Renal pelvis (tissue), 12 donors: ENCODE measurements around the gene PRDX1. TPM values are rescaled to one million over a fixed set of nuclear protein-coding genes. Genes with fewer than 3 reads are reported as not detected.

ENCODE experiments used
- DNase-seq: peaks from one replicate; pipeline ENCODE4 v3.0.0-alpha.2; 2013
- long read RNA-seq, 16 experiments: transcript quantifications; one replicate each; lab custom pipeline, GENCODE V29; 2026
- polyA plus RNA-seq, 3 donors: library from polyadenylated mRNA; unstranded; fragments of 120-200 nt; gene quantifications; one replicate each; pipeline ENCODE4 v1.2.1, GENCODE V29; 2013; ENCODE audit not compliant: insufficient read length in 3 of 3

PRDX1 gene
- 100 to 1,000 TPM; 300 to 331 (median 314) TPM for polyA plus RNA-seq
- long read RNA-seq, donor 1, transcript PRDX1-202 (6 exons, 1,021 nt), result major isoform, 268 of 336 reads
- long read RNA-seq, donor 1, partial matches to known transcripts, result 65 of 336 reads
- long read RNA-seq, donor 1, other reads (novel, unspliced or antisense), result 0 of 336 reads
- long read RNA-seq, donor 2, transcript PRDX1-202 (6 exons, 1,021 nt), result major isoform, 318 of 971 reads
- long read RNA-seq, donor 2, partial matches to known transcripts, result 629 of 971 reads
- long read RNA-seq, donor 2, other reads (novel, unspliced or antisense), result 21 of 971 reads
- long read RNA-seq, donor 3, transcript PRDX1-202 (6 exons, 1,021 nt), result major isoform, 314 of 551 reads
- long read RNA-seq, donor 3, partial matches to known transcripts, result 236 of 551 reads
- long read RNA-seq, donor 3, other reads (novel, unspliced or antisense), result 0 of 551 reads
- long read RNA-seq, donor 4, transcript PRDX1-202 (6 exons, 1,021 nt), result major isoform, 404 of 538 reads
- long read RNA-seq, donor 4, partial matches to known transcripts, result 134 of 538 reads
- long read RNA-seq, donor 4, other reads (novel, unspliced or antisense), result 0 of 538 reads
- long read RNA-seq, donor 5, transcript PRDX1-202 (6 exons, 1,021 nt), result major isoform, 158 of 185 reads
- long read RNA-seq, donor 5, partial matches to known transcripts, result 26 of 185 reads
- long read RNA-seq, donor 5, other reads (novel, unspliced or antisense), result 0 of 185 reads
- long read RNA-seq, donor 6, transcript PRDX1-202 (6 exons, 1,021 nt), result major isoform, 182 of 269 reads
- long read RNA-seq, donor 6, partial matches to known transcripts, result 87 of 269 reads
- long read RNA-seq, donor 6, other reads (novel, unspliced or antisense), result 0 of 269 reads
- long read RNA-seq, donor 7, transcript PRDX1-202 (6 exons, 1,021 nt), result major isoform, 288 of 731 reads
- long read RNA-seq, donor 7, partial matches to known transcripts, result 229 of 731 reads
- long read RNA-seq, donor 7, other reads (novel, unspliced or antisense), result 214 of 731 reads
- long read RNA-seq, donor 8, transcript PRDX1-202 (6 exons, 1,021 nt), result major isoform, 108 of 119 reads
- long read RNA-seq, donor 8, partial matches to known transcripts, result 11 of 119 reads
- long read RNA-seq, donor 8, other reads (novel, unspliced or antisense), result 0 of 119 reads
- long read RNA-seq, donor 9, transcript PRDX1-202 (6 exons, 1,021 nt), result major isoform, 352 of 414 reads
- long read RNA-seq, donor 9, partial matches to known transcripts, result 61 of 414 reads
- long read RNA-seq, donor 9, other reads (novel, unspliced or antisense), result 0 of 414 reads
- long read RNA-seq, donor 10, transcript PRDX1-202 (6 exons, 1,021 nt), result major isoform, 235 of 288 reads
- long read RNA-seq, donor 10, partial matches to known transcripts, result 50 of 288 reads
- long read RNA-seq, donor 10, other reads (novel, unspliced or antisense), result 0 of 288 reads
- long read RNA-seq, donor 11, transcript PRDX1-202 (6 exons, 1,021 nt), result major isoform, 180 of 198 reads
- long read RNA-seq, donor 11, partial matches to known transcripts, result 17 of 198 reads
- long read RNA-seq, donor 11, other reads (novel, unspliced or antisense), result 0 of 198 reads
- long read RNA-seq, donor 12, transcript PRDX1-202 (6 exons, 1,021 nt), result major isoform, 357 of 430 reads
- long read RNA-seq, donor 12, partial matches to known transcripts, result 72 of 430 reads
- long read RNA-seq, donor 12, other reads (novel, unspliced or antisense), result 0 of 430 reads
- long read RNA-seq, donor 13, transcript PRDX1-202 (6 exons, 1,021 nt), result major isoform, 136 of 214 reads
- long read RNA-seq, donor 13, partial matches to known transcripts, result 76 of 214 reads
- long read RNA-seq, donor 13, other reads (novel, unspliced or antisense), result 0 of 214 reads
- long read RNA-seq, donor 14, result 0 reads
- long read RNA-seq, donor 15, transcript PRDX1-202 (6 exons, 1,021 nt), result major isoform, 288 of 928 reads
- long read RNA-seq, donor 15, partial matches to known transcripts, result 516 of 928 reads
- long read RNA-seq, donor 15, other reads (novel, unspliced or antisense), result 123 of 928 reads
- long read RNA-seq, donor 16, transcript PRDX1-202 (6 exons, 1,021 nt), result major isoform, 364 of 429 reads
- long read RNA-seq, donor 16, partial matches to known transcripts, result 65 of 429 reads
- long read RNA-seq, donor 16, other reads (novel, unspliced or antisense), result 0 of 429 reads

DNA sequence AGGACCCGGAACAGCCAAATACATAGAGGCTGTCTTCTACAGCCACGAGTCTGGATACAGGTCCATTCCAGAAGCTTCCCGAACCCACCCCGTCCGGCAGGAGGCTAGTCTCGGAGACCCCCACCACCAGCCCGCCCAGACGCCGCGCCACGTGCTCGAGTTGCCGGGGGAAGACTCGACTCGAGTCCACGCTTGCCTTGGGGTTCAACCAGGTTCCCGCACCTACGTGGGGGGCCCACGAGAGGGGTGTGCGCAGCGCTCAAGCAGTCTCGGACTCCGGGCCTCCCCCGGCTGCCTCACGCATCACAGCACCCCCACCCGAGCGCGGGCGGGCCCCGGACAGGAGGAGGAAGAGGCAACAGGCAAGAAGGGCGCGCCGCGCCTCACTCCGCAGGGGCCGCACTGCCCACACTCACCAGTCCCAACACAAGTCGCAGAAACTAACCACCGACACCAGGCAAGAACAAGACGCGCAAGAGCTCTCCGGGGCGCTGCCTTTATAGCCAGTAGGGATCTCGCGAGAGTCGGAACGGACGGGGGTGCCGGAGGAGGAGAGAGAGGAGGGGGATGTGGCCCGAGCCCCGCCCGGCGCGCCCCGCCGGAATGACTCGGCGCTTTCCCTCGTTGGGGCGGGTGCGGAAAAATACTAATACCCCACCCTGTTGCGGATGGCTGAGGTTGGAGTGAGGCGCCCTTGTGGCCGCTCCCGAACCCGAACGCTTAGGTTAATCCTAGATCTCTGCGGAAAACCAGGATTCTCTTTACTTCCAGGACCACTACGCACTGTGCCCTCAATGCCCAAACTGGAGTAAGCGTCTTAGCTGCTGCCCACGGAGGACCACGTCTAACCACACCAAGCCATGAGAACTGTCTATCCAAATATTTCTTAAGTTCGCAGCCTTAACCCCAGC lies at the start of gene PRDX1:
PRDX1 (minus strand) TSS at position 472 of the 911 bp plus-strand sequence. CDS start 2,841 bp downstream, outside the sequence.
- peak; percentile 97 for DNase-seq

DNA sequence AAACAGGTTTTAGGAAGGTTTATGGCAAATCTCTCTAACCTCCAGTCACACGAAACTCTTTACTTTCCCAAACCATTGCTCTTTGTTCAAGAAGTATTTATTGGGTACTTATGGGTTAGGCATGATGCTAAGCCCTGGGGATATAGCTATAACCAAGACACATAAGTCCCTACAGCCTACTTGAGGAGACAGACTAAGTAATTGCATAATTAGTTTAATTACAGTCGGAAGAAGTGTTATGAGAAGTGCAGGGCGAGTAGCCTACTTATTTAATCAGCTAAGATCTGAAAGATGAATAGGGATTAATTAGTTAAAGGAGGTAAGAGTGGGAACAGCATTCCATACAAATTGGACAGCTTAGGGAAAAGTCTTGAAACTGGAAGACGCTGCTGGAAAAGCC lies 48.9 kb upstream of the PRDX1 start:
- no peak for DNase-seq

DNA sequence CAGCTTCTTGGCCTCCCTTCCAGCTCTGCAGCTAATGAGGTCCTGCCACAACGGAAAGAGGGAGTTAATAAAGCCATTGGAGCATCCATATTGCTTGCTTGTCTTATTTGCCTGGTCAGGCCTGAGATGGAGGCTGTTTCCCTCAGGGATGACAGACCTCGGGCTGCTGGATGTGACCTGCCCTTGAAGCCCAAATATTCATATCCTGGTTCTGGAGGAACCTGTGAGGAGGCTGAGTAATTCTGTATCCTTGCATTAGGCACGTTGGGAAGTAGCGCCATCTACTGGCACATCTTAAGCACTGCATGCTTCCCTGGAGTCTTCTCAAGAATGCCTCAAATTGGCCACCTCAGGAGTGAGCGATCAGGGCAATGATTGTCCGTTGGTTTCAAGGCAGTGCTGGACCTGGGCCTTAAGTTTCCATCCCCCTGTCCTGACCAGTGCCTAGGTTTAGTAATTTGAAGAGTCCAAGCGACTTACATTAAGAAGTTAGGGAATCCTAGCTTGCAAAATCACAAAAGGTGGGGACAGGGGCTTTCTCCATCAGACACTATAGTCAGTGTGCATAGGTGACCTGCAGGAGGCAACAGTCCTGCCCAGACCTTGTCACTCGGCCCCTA lies 48.4 kb upstream of the PRDX1 start:
- DNase-seq, result peak; percentile 63

DNA sequence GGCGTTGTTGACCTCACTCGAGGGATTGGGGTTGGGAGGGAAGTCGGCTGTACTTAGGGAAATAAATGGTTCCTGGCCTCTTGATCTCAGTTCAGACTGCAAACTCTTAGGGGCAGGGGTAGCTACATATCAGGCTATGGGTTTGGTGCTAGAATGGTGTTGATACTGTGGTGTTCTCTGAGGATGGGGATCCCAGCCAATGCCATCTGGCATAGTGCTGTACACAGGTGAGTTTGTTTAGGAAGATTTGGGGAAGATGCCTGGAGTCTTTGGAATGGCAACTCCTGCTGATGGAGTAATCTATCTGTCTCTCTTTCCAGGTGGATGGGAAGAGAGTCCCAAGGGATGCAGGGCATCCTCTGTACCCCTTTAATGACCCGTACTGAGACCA lies 47.9 kb upstream of the PRDX1 start:
- DNase-seq, result no peak

DNA sequence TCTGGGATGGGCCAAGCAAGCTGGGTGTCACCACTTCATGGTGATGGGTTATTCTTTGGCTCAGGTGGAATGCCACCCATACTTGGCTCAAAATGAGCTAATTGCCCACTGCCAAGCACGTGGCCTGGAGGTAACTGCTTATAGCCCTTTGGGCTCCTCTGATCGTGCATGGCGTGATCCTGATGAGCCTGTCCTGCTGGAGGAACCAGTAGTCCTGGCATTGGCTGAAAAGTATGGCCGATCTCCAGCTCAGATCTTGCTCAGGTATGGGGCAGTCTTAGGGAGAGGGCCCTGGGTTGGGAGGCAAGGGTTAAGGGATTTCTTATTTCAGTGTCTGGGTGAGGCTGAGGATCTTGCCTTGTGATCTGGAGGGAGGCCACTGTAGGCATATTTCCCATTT lies 46.7 kb upstream of the PRDX1 start:
- no peak for DNase-seq

DNA sequence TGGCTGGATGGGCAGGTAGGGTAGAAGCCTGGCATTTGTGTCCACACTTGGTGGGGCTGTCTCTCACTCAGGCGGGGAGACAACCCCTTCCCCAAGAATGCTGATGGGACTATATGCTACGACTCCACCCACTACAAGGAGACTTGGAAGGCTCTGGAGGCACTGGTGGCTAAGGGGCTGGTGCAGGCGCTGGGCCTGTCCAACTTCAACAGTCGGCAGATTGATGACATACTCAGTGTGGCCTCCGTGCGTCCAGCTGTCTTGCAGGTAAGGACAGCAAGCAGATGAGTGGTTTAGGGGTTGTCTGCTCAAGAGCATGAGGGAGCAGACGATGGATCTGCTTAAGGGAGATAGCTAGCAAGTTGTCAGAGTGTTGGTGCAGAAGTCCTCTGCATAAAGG lies 46.2 kb upstream of the PRDX1 start:
- no peak for DNase-seq

DNA sequence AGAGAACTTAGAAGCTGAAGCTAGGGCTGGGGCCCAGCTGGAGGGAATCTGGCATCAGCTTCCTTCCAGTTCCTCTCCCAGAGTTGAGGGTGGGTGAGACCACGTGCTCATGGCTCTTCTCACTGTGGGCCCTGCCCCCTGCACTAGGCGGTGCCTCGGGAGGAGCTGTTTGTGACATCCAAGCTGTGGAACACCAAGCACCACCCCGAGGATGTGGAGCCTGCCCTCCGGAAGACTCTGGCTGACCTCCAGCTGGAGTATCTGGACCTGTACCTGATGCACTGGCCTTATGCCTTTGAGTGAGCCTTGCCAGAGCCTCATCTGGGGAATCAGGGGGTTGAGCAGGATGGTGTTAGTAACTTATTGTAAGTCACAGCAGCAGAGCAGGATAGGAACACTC lies 45.0 kb upstream of the PRDX1 start:
- DNase-seq, result no peak

DNA sequence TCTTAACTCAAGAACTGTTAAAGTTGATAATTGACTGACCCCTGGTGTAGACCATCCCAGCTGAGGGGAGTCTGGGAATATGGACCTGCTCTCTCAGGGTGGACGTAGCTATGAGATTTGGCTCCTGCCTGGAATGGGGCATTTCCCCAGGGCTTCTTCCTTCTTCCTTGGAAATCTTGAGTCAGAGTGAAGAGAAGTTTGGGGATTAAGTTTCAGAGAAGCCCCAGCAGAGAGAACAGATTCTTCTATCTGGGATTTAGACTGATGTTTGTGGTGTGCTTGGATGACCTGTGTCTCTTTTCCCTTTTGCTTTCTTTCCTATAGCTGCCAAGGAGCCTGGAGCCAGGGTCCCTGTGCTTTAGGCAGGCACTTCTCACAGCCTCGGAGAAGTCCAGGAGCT lies 42.2 kb upstream of the PRDX1 start:
- no peak for DNase-seq

DNA sequence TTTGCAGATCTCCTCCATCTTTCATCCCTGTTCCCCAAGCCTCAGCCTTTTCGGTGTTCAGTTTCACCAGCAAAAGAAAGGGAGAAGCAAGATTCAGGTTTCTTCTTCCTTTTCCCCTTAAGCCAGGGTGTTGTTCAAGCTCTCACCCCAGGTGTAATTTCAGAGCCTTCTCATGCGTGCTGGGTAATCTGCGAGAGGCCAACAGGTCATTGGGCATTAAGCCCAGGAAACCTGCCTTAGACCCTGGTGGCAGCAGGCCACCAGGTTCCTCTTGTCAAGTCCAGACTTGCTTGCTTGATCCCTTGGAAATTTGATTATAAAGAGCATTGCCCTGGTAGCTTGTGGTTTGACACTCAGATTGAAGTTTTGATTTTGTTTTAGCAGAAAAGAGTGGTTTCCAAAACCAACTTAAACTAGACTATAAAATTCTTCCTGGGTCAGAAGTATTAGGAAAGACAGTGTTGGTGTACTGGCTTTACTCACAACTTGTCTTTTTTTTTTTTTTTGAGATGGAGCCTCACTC lies 35.8 kb upstream of the PRDX1 start:
- DNase-seq, result no peak

DNA sequence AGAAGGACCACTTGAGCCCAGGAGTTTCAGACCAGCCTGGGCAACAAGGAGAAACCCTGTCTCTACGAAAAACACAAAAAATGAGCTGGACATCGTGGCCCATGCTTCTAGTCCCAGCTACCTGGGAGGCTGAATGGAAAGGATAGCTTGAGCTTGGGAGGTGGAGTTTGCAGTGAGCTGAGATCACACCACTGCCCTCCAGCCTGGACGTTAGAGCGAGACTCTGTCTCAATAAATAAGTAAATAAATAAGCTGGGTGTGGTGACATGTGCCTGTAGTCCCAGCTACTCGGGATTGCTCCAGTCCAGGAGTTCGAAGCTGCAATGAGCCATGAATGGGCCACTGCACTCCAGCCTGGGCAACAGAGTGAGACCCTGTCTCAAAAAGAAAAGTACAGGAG lies 32.5 kb upstream of the PRDX1 start:
- DNase-seq, result no peak

DNA sequence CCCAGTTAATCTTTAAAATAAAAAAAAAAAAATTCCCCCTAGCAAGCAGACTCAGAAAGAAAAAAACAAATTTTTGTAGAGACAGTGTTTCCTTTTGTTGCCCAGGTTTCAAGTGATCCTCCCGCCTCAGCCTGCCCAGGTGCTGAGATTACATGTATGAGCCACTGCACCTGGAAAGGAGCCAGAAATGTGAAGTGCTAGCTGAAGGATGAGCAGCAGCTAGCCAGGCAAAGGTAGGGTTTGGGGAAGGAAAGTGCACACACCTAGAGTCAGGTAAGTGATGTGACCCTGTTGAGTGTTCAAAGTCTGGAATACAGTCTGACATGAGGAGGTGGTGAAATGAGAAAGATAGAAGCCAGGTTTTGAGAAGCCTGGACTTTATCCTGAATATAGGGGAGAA lies 30.6 kb upstream of the PRDX1 start:
- no peak for DNase-seq

DNA sequence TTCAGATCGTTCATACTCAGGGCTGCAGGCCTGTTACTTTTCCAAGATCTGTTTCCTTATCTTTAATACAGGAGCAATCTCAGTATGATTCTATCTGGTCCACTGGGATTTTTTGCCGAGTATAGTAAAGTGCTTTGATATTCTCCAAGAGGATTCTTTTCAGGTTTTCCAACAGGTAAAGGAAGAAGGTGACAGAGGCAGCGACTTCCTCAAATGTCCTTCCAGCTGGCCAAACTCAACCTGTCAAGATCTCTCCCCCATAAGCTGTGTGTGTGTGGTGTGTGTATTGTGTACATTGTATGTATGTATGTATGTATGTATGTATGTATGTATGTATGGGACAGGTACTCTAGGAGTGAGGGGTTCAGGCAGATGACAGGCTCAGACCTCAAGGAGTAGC lies 30.0 kb upstream of the PRDX1 start:
- no peak for DNase-seq

DNA sequence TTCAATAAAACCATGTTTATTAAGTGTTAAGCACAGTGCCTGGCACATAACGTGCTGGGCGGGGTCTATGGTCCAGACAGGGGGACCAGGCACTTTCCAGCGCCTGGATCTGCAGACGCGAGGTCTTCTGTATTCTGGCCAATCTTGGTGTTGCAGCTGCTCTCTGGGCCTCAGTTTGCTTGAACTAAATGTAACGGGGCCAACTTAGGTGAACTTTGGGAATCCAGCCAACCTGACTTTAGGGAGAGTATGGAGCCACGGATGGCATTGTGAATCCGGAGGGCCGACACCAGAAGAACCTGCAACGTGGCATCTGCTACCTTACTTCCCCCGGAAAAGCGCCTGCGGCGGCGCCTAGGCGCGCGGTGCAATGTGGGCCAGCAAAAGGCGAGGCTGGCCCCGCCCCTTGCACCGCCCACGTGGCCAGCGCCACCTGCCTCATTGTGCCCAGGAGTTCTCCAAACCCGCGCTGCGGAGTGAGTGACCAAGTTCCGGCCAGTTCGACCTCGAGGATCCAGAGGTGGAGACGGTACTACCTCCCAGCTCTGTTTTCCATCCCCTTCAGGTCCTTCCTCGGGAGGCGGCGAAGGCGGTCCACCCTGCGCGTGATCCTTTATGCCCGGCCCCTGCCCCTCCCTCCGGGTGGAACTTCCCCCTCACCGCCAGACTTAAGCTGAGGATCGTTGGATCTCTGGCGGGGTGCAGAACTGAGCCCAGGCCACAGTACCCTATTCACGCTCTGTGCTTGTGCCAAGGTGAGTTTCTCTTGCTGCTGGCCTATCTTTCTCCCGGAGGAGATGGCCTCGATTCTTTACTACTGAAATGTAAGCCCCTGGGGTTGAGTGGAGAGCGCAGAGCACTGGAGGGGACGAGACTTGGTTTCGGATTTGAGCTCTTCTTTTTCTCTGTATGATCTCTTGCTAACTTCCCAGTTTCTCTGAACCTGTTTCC lies 29.0 kb upstream of the PRDX1 start, which contains the start of gene AKR1A1:
AKR1A1 (plus strand) TSS at position 426 of the 951 bp plus-strand sequence. CDS start 10,969 bp downstream, outside the sequence.
- DNase-seq, result peak; percentile 90

DNA sequence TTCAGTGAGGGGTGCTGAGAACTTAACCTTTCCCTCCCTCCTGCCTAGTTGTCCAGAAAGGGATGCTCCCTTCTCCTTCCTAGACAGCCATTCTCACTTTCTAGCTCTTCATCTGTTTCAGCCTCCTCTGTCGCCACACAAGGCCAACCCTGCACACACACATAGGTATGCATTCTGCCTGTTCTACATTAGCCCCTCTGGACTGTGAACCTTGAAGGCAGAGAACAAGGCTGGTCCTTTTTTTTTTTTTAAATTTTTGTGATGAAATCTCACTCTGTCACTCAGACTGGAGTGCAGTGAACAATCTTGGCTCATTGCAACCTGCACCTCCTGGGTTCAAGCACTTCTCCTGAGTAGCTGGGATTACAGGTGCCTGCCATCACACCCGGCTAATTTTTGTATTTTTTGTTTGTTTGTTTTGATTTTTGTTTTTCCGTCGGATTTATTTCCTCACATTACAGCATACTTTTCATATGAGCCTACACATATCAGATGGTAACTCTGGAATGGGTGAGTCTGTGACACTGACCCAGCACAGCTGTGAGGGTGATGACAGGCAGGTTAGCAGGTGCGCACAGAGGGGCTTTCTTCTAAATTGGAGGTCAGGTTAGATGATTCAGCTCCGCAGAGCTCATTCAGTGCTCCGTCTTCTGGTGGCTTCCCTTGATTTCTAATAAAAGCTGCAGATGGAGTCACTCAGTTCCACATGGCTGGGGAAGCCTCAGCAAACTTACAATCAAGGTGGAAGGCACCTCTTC lies 24.0 kb upstream of the PRDX1 start:
- DNase-seq, result no peak

DNA sequence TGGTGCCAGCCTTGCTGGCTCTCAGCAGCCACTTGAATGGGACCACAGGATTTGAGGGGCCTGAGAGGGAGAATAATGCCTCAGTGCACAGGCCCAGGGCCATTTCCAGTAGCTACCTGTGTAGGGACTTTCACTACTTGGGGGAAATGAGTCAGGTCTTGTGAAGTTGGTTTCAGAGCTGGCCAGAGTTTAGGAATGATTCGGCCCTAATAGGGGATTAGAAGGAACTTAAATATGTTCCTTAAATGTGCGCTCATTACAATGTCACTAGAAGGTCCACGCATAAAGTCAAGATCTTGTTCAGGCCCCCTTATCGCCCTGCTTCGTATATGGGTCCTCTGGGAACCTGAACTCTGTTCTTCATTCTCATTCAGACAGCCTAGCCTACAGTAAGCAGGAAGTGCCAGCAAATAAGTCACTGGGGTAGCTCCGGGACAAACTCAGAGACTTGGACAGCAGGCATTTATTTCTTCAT lies 23.4 kb upstream of the PRDX1 start:
- no peak for DNase-seq

DNA sequence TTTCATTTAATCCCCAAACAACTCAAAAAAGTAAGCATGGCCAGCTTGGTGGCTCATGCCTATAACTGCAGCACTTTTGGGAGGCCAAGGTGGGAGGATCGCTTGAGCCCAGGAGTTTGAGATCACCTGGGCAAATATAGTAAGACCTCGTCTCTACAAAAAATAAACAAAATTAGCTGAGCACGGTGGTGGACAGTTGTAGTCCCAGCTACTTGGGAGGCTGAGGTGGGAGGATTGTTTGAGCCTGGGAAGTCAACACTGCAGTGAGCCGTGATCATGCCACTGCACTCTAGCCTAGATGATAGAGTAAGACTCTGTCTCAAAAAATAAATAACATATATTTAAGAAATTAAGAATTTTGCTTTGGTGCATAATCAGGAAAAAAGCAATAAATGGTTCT lies 22.8 kb upstream of the PRDX1 start:
- DNase-seq, result no peak
